ENCODE data around the gene LIN7B. TPM values are rescaled to one million over a fixed set of nuclear protein-coding genes. Genes with fewer than 3 reads are reported as not detected.

The LIN7B gene
- total and polyA plus RNA-seq, 9 of the 15 experiments (the other 6 are each of a cell fraction or from before 2014, with no cell fraction given) = 0.89 to 15.7 (median 4.0) TPM

GRCh38 chr19:49118565-49119410 lies 4.6 kb downstream of the LIN7B start, which contains the start of gene C19orf73 (continued):
- TF ChIP-seq ATF2 (CRISPR knock-in tag; IDR thresholded peaks at IDR 0.05) (peak; percentile 97), BRF1 (IDR thresholded peaks at IDR 0.05; ENCODE audit: borderline replicate concordance, extremely low read depth, insufficient read length) (no peak), HNRNPLL (IDR thresholded peaks at IDR 0.05; ENCODE audit: low read depth, low read length, poor library complexity, severe bottlenecking) (no peak), FOXA1 (IDR thresholded peaks at IDR 0.05; ENCODE audit: borderline replicate concordance) (no peak), HLTF (IDR thresholded peaks at IDR 0.05) (peak; percentile 86; the same call in 1 of the 2 replicates), SIX5 (IDR thresholded peaks at IDR 0.05; ENCODE audit: borderline replicate concordance in 1 of 2, insufficient read depth in 1 of 2, low read depth in 1 of 2, low read length in 2 of 2) (0 out of 4 replicates have a peak, but pooled peaks of 1 of the 2 experiments have one; percentile 30), MECOM (CRISPR knock-in tag; IDR thresholded peaks at IDR 0.05) (no peak), ZNF561 (CRISPR knock-in tag; conservative IDR thresholded peaks at IDR 0.05) (no peak), DLX4 (CRISPR knock-in tag; IDR thresholded peaks at IDR 0.05) (no peak), ZNF717 (CRISPR knock-in tag; IDR thresholded peaks at IDR 0.05) (no peak), EGR1 (conservative IDR thresholded peaks at IDR 0.05) (peak; percentile 99), SRSF1 (IDR thresholded peaks at IDR 0.05; ENCODE audit: low read depth, low read length) (no peak), GMEB1 (CRISPR knock-in tag; IDR thresholded peaks at IDR 0.05) (peak; percentile 69), SETDB1 (IDR thresholded peaks at IDR 0.05; ENCODE audit: low read length) (no peak), PHB (CRISPR knock-in tag; IDR thresholded peaks at IDR 0.05) (peak; percentile 91; the same call in 1 of the 2 replicates), HNRNPK (IDR thresholded peaks at IDR 0.05; ENCODE audit: low read depth, low read length, poor library complexity, severe bottlenecking) (no peak), PHB2 (IDR thresholded peaks at IDR 0.05; ENCODE audit: low read depth) (no peak), ZNF212 (CRISPR knock-in tag; IDR thresholded peaks at IDR 0.05) (no peak), ZFP30 (CRISPR knock-in tag; IDR thresholded peaks at IDR 0.05; ENCODE audit: borderline replicate concordance) (no peak), STAT6 (CRISPR knock-in tag; IDR thresholded peaks at IDR 0.05) (no peak), HES1 (IDR thresholded peaks at IDR 0.05; ENCODE audit: low read depth) (no peak)
